ENCODE measurements around the gene CXCL5.
"Not testable (repeated sequence)": the region's sequence is repeated elsewhere in the genome, so short reads cannot be mapped to it uniquely, and the experiment has no call there.

Gene CXCL5

GRCh38 chr4:73964862-73965611 lies 33.4 kb downstream of the CXCL5 start:
- DNase-seq = no peak

GRCh38 chr4:73962724-73963123 lies 35.8 kb downstream of the CXCL5 start:
- DNase-seq = no peak

- not testable (repeated sequence) for DNase-seq
Observed at GRCh38 chr4:73959041-73959440, 39.4 kb downstream of the CXCL5 start.

DNA sequence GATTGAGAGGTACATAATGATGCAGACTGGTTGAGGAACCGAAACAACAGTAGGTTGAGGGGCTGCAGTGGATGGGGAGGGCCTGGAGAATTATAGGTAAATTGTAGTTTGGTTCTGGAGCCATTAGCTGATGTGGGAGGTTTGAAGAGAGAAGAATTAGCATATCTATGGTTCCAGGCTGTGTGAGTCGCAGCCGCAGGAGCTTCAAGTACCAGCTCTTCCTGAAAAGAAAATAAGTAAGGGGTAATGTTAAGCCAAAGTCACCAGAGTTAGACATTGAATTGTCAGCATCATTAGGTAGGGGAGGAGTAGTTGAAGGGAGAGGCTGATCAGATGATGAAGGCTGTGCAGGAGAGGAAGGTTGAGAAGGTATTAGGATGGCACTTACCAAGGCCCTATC lies 46.1 kb downstream of the CXCL5 start:
- no peak for DNase-seq

GRCh38 chr4:73950376-73950920 lies 48.0 kb downstream of the CXCL5 start:
- not testable (repeated sequence) for DNase-seq

- DNase-seq = no peak
Observed at GRCh38 chr4:73948990-73949706, 49.3 kb downstream of the CXCL5 start.

GRCh38 chr4:73948291-73948690 lies 50.2 kb downstream of the CXCL5 start:
- DNase-seq = no peak

DNA sequence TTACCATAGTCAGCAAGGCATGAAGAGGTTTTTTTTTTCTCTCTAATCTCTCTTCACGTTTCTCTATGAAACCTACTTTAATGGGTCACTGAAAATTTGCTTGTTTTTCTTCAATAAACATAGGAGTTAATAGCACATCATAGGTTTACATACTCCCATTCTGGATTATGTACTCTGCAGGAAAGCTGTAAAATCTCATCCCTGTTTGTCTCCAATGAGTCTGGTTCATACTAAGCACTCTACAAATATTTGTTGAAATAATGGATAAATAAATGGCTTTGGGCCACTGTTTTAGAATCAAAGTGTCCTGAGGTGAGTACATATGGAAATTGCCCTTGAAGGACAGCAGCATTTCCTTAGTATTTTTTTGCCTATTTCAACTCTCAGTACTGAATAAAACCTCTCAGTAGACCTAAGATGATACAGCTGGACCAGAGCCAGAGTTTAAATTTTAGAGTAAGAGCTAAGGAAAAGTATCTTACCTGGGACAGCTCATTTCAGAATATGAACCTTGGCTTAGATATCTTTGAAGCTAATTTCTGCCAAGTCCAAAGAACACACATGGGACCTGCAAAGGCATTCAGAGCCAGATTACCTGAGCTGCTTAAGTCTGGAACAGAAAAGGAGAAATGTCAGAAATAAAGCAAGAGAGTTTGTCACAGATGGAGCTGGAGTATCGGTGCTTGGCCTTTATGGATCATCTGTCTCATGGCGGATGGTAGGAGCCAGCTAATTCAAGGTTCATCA lies 51.1 kb downstream of the CXCL5 start:
- no peak for DNase-seq

- DNase-seq = no peak
Observed at GRCh38 chr4:73945674-73946449, 52.6 kb downstream of the CXCL5 start.

All from activated CD4-positive, alpha-beta T cell treated with anti-CD3 and anti-CD28 coated beads, Interleukin-10, Interleukin-2, amounts not matched to agents 100 ng/mL and 50 ng/mL, durations not matched to agents 16 hours and 8 hours (primary cell).